Vagina (tissue), 2 donors: ENCODE data around the gene FGFBP1.

Experiments used
- POLR2A ChIP-seq, 2 donors: fragments of 450-650 bp; IDR thresholded peaks; one replicate each; pipeline ENCODE4 v1.6.1; 2017; ENCODE audit warnings: antibody characterized with exemption in 2 of 2, mild to moderate bottlenecking in 2 of 2, moderate library complexity in 2 of 2
- TF ChIP-seq, protein P1 (sequence below), 3 experiments: fragments of 450-650 bp in 2 of 3; fragments of 200-600 bp in 1 of 3; sonication (generic) in 1 of 3; IDR thresholded peaks; one replicate each; pipeline ENCODE4 v1.5.1; 2017 to 2019; ENCODE audit warnings: antibody characterized with exemption in 3 of 3, mild to moderate bottlenecking in 2 of 3, moderate library complexity in 2 of 3

DNA sequence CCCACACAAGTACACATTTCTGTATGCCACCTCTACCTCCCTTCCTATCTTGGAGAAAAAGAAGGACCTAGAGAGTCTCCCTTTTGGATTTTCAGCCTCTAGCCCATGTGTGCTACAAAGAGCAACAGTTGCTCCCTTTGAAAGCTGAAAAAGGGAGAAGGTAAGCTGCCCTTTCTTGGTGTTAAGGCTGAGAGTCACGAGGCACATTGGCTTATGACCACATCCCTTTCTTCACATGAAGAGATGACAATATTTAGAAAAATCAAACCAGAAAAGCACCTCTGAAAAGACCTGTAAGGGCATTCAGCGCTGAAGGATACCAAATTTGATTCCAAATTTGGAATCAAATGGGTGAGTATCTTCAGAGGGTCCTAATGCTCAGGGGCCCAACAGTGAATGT, 6.4 kb upstream of the FGFBP1 start:
- TF ChIP-seq, protein P1, sequence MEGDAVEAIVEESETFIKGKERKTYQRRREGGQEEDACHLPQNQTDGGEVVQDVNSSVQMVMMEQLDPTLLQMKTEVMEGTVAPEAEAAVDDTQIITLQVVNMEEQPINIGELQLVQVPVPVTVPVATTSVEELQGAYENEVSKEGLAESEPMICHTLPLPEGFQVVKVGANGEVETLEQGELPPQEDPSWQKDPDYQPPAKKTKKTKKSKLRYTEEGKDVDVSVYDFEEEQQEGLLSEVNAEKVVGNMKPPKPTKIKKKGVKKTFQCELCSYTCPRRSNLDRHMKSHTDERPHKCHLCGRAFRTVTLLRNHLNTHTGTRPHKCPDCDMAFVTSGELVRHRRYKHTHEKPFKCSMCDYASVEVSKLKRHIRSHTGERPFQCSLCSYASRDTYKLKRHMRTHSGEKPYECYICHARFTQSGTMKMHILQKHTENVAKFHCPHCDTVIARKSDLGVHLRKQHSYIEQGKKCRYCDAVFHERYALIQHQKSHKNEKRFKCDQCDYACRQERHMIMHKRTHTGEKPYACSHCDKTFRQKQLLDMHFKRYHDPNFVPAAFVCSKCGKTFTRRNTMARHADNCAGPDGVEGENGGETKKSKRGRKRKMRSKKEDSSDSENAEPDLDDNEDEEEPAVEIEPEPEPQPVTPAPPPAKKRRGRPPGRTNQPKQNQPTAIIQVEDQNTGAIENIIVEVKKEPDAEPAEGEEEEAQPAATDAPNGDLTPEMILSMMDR (IDR thresholded peaks at IDR 0.05): no peak
- TF ChIP-seq POLR2A (IDR thresholded peaks at IDR 0.05): no peak
